GM21619 (cell line): ENCODE measurements around the gene MAMLD1.

Experiments used
- ATAC-seq: cut with Tn5 transposase; IDR thresholded peaks from one replicate; pipeline ENCODE4 v1.9.1; 2021; ENCODE audit not compliant: unreplicated experiment

MAMLD1 gene

GRCh38 chrX:150405576-150405975 is 42.5 kb downstream of the MAMLD1 start:
- ATAC-seq = no peak

DNA sequence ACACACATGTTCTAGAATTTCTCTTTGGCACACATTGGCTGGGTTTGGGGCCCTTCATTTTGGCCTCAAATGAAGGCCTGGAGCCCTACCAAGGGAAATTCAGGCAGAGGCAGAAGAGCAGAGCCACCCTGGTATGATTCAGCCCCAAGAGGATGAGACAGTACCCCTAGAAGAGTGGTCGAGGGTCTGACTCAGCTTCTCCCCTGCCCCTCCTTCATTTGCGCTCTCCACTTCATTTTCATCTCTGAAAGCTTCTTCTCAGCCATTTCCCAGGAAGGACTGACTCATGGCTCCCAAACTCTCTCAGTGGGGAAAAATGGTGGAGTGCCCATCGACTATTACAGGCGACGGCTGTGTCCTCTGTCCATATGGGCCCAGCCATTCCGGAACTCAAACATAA is 43.5 kb downstream of the MAMLD1 start:
- no peak for ATAC-seq

- no peak for ATAC-seq
Measured at GRCh38 chrX:150408007-150408406, 44.9 kb downstream of the MAMLD1 start.

DNA sequence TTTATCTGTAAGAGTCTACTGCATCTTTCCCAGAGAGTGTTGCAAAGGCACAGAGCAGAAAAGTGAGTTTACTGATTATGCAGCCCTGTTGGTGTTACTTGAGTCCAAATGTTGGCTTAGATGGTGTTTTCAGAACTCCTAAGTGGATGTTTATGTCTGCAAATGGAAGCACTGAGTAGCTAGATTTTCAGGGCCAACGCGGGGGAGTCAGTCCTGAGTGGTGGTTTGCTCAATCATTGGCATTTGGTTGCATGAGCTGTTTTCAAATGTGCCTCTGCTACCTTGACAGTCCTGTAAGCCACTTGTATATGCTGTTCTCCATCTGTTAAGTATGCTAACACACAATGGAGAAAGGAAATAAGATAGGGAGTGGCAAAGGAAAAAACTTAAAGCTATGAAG is 45.4 kb downstream of the MAMLD1 start:
- no peak for ATAC-seq

- ATAC-seq = no peak
Measured at GRCh38 chrX:150409486-150409885, 46.4 kb downstream of the MAMLD1 start.

DNA sequence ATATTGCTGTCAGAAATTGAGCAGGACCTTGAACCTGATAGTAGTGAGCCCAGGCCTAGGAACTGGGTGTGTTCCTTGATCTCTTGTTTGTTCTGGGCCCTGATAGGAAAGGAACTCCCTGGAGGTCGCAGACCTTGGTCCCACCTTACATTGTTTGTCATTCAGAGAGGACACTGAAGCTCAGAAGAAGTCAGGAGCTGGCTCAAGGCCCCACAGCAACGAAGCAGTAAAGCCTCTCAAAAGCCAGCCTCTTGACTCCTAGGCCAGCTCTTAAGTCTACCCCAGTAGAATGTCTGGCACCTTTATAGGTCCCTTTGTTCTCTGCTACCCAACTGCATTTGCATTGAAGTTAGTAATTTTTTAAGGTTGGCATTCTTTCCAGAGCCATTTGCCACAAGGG is 46.8 kb downstream of the MAMLD1 start:
- ATAC-seq = no peak

DNA sequence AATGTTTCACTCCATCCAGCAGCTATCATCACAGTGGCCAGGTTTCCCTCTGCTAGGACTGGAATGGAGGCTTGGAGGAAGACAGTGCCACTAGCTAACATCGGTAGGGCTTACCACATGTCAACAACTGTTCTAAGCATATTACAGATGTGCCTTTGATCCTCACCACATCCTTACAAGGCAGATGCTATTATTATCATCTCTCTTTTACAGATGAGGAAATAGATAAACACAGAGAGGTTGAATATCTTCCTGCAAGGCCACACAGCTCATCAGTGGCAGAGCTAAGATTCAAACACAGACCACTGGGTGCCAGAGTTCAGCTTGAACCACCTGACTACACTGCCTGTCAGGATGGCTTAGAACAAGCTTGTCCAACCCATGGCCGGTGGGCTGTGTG is 47.4 kb downstream of the MAMLD1 start:
- no peak for ATAC-seq

- ATAC-seq = no peak
Measured at GRCh38 chrX:150411656-150412055, 48.5 kb downstream of the MAMLD1 start.

- ATAC-seq = no peak
Measured at GRCh38 chrX:150414228-150414627, 51.1 kb downstream of the MAMLD1 start.

DNA sequence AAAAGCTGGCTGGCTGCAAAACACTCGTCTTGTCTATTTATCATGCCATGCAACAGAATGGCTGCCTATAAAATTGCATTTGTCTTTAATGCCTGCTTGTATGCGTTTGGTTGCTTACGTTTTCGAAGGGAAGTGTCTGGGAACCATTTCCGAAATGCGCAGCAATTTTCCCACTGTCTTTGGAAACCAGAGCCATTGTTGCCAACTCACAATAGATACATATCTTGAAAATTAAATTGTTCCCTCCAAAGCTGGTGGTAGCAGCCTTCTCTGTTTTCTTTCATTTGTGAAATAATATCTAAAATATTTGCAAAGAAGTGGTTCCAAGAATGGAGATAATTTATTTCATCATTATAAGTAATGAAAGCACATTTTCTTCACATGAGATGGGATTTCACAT is 53.4 kb downstream of the MAMLD1 start:
- no peak for ATAC-seq

- no peak for ATAC-seq
Measured at GRCh38 chrX:150421816-150422215, 58.7 kb downstream of the MAMLD1 start.

DNA sequence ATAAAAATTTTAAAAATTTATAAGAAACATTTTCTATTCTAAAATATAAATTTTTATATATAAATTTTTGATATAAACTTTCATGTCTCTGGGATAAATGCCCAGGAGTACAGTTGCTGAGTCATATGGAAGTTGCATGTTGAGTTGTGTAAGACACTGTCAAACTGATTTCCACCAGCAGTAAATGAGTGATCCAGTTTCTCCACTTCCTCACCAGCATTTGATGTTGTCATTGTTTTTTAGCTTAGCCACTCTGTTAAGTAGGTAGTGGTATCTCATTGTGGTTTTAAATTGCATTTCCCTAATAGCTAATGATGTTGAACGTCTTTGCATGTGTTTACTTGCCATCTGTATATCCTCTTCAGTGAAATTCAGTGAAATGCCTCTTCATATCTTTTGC is 66.5 kb downstream of the MAMLD1 start:
- ATAC-seq = no peak

DNA sequence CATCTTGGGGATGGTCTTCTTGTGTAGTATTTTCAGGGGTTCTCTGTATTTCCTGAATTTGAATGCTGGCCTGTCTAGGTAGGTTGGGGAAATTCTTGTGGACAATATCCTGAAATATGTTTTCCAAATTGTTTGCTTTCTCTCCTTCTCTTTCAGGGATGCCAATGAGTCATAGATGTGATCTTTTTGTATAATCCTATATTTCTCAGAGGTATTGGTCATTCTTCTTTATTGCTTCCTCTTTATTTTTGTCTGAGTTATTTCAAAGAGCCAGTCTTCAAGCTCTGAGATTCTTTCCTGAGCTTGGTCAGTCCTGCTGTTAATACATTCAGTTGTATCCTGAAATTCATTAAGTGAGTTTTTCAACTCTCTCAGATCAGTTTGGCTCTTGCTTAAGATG is 73.1 kb downstream of the MAMLD1 start:
- no peak for ATAC-seq

DNA sequence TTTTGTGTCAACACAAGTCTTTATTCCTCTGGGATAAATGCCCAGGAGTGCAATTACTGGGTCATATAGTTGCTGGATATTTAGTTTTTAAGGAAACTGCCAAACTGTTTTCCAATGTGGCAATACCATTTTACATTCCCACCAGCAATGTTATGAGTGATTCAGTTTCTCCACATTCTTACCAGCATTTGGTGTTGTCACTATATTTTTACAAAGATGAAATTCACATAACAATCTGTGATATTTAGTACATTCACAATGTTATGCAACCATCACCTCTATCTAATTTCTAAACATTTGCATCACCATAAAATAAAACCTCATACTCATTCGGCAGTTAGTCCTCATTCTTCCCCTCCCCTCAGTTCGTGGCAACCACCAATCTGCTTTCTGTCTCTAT is 75.0 kb downstream of the MAMLD1 start:
- ATAC-seq = no peak

- ATAC-seq = no peak
Measured at GRCh38 chrX:150446151-150446550, 83.0 kb downstream of the MAMLD1 start.

- ATAC-seq = no peak
Measured at GRCh38 chrX:150446995-150447394, 83.9 kb downstream of the MAMLD1 start.

GRCh38 chrX:150449313-150449712 is 86.2 kb downstream of the MAMLD1 start:
- no peak for ATAC-seq

DNA sequence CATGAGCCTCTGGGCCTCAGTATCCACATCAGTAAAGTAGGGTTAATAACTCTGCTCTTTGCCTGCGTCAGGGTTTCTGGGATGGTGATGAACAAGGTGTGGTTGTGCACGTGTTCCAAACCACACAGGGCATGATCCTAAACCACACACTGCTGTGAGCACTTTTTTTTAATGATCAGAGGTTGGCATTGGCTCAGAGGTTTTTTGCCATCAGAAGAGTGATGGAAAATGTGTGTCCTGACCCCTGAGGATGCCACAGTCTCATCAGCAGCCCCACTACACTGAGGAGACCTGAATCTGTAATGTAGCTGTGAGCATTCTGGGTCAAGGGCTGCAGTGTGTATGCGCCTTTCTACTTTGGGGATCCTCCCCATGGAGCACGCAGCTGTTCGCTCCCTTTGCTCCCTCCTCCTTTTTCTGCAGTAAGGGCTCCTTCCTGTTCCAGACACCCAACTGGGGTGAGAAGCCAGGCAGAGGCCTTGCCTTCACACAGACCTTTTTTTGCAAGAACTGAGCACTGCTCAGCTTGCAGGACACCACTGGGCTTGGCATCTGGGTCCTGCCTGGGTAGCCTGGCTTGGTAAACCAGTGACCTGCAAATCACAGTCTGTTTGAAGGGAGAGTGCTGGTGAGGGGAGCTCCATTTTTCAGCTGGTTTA is 87.5 kb downstream of the MAMLD1 start:
- ATAC-seq = no peak

GRCh38 chrX:150451953-150452352 is 88.8 kb downstream of the MAMLD1 start:
- no peak for ATAC-seq

DNA sequence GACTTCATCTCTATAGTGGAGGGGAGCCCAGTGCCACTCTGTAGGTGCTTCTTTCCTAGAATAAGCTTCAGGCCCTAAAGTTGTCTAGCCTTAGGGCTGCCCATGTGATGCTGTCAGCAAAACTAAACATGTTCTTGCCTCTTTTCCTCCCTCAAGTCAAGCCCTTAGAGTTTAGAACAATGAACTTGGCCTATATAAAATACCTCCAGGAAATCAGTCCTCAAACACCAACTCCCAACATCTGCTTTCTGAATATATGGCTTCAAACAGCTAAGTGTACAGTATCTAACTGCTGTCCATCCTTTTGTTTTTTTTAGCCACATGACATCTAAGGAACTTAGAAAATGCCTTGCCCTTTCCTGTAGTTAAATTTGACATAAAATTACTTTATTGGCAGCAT is 91.0 kb downstream of the MAMLD1 start:
- no peak for ATAC-seq

GRCh38 chrX:150454508-150455214 is 91.5 kb downstream of the MAMLD1 start:
- ATAC-seq = no peak

GRCh38 chrX:150455215-150455608 is 92.1 kb downstream of the MAMLD1 start:
- ATAC-seq = no peak

DNA sequence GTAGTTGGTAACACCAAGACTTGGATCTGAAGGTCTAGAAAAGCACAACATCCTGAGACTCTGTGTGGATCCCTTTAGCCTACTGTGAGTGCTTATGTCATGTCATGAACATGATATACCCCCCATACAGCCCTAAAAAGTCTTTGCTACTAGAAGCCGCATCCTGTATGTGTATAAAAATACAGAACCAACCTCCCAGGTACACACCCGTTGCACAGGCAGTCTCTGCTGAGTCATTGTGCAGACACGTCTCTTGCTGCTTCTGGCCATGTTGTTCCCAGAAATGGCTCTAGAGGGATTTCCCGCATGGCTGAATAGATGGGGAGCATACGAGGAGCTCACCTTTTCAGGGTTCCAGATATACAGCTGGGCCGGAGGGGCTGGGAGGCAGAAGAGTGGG is 93.3 kb downstream of the MAMLD1 start:
- no peak for ATAC-seq
